Testis (tissue), 2 donors: ENCODE results near the gene NDUFA9.

ENCODE experiments used
- CTCF ChIP-seq, 3 experiments: fragments of 450-650 bp in 2 of 3; fragments of 200-600 bp in 1 of 3; sonication (generic) in 1 of 3; IDR thresholded peaks; one replicate each; pipeline ENCODE4 v1.5.1; 2016 to 2019; ENCODE audit warnings: antibody characterized with exemption in 3 of 3, mild to moderate bottlenecking in 2 of 3, moderate library complexity in 1 of 3
- POLR2A ChIP-seq: fragments of 450-650 bp; IDR thresholded peaks from one replicate; pipeline ENCODE4 v1.6.1; 2017; ENCODE audit warnings: antibody characterized with exemption, mild to moderate bottlenecking, moderate library complexity

GRCh38 chr12:4685317-4685716 lies 36.4 kb downstream of the NDUFA9 start:
- no peak for TF ChIP-seq CTCF (IDR thresholded peaks at IDR 0.05)
- TF ChIP-seq POLR2A, result no peak
